ENCODE results near the gene ISG20L2.
"Not testable (repeated sequence)": the region's sequence is repeated elsewhere in the genome, so short reads cannot be mapped to it uniquely, and the experiment has no call there.

The ISG20L2 gene

GRCh38 chr1:156728599-156729462 lies at the start of gene ISG20L2:
Gene ISG20L2, minus strand, starts transcription at chr1:156728766. Its CDS starts 1,114 bp downstream, at chr1:156727652.
- peak; percentile 92 to 93 for DNase-seq (ENCODE audit: low read depth in 2 of 2)

- no peak for DNase-seq (ENCODE audit: low read depth in 2 of 2)
These were observed 49.0 kb upstream of the ISG20L2 start for GRCh38 chr1:156777573-156777972.

GRCh38 chr1:156776942-156777341 lies 48.4 kb upstream of the ISG20L2 start:
- no peak for DNase-seq (ENCODE audit: low read depth in 2 of 2)

- no peak for DNase-seq (ENCODE audit: low read depth in 2 of 2)
These were observed 47.2 kb upstream of the ISG20L2 start for GRCh38 chr1:156775799-156776198.

- DNase-seq (ENCODE audit: low read depth in 2 of 2), result no peak
These were observed 45.0 kb upstream of the ISG20L2 start for GRCh38 chr1:156773607-156774006.

- DNase-seq (ENCODE audit: low read depth in 2 of 2), result no peak
These were observed 44.3 kb upstream of the ISG20L2 start for GRCh38 chr1:156772728-156773497.

GRCh38 chr1:156772222-156772621 lies 43.7 kb upstream of the ISG20L2 start:
- no peak for DNase-seq (ENCODE audit: low read depth in 2 of 2)

- no peak for DNase-seq (ENCODE audit: low read depth in 2 of 2)
These were observed 40.2 kb upstream of the ISG20L2 start for GRCh38 chr1:156768610-156769295.

GRCh38 chr1:156767879-156768604 lies 39.5 kb upstream of the ISG20L2 start:
- DNase-seq (ENCODE audit: low read depth in 2 of 2), result peak in 1 of 2 donors; percentile 21

- peak; percentile 96 to 98 for DNase-seq (ENCODE audit: low read depth in 2 of 2)
These were observed 38.7 kb upstream of the ISG20L2 start, which contains the start of gene PRCC for GRCh38 chr1:156767101-156767878. Gene PRCC, plus strand, starts transcription at chr1:156767535. Its CDS starts 237 bp downstream, at chr1:156767772.

- DNase-seq (ENCODE audit: low read depth in 2 of 2), result no peak
These were observed 37.9 kb upstream of the ISG20L2 start for GRCh38 chr1:156766298-156767100.

GRCh38 chr1:156765666-156766065 lies 37.1 kb upstream of the ISG20L2 start:
- DNase-seq (ENCODE audit: low read depth in 2 of 2), result no peak

- DNase-seq (ENCODE audit: low read depth in 2 of 2), result not testable (repeated sequence)
These were observed 36.6 kb upstream of the ISG20L2 start for GRCh38 chr1:156765136-156765535.

GRCh38 chr1:156760796-156761104 lies 32.2 kb upstream of the ISG20L2 start:
- DNase-seq (ENCODE audit: low read depth in 2 of 2), result no peak

- DNase-seq (ENCODE audit: low read depth in 2 of 2), result no peak
These were observed 31.7 kb upstream of the ISG20L2 start for GRCh38 chr1:156760092-156760795.

- not testable (repeated sequence) for DNase-seq (ENCODE audit: low read depth in 2 of 2)
These were observed 29.1 kb upstream of the ISG20L2 start for GRCh38 chr1:156757572-156758253.

GRCh38 chr1:156756355-156756754 lies 27.8 kb upstream of the ISG20L2 start:
- DNase-seq (ENCODE audit: low read depth in 2 of 2), result no peak

- DNase-seq (ENCODE audit: low read depth in 2 of 2), result no peak
These were observed 27.0 kb upstream of the ISG20L2 start for GRCh38 chr1:156755527-156755950.

GRCh38 chr1:156754219-156754618 lies 25.7 kb upstream of the ISG20L2 start:
- DNase-seq (ENCODE audit: low read depth in 2 of 2), result no peak

All from stimulated activated CD8-positive, alpha-beta memory T cell treated with anti-CD3 and anti-CD28 coated beads, Interleukin-7, amount 100 ng/mL, for 4 hours (primary cell).